Mucosa of descending colon (tissue), 3 donors: ENCODE measurements around the gene FBXO28. TPM values are rescaled to one million over a fixed set of nuclear protein-coding genes. Genes with fewer than 3 reads are reported as not detected.
A peak's percentile ranks its signal among the peaks of the same experiment; 100 is the strongest.

ENCODE experiments used
- ATAC-seq: fragments of 200-7000 bp; cut with Tn5 transposase; one replicate; pipeline ENCODE4 v1.9.1; 2020; ENCODE audit warnings: mild to moderate bottlenecking, moderate library complexity
- DNase-seq, 3 donors: peaks; one replicate each; pipeline ENCODE4 v3.0.0-alpha.2; 2020
- H3K36me3 ChIP-seq: fragments of 200-600 bp; one replicate; pipeline ENCODE4 v1.8.0; 2021; ENCODE audit warnings: low read depth, mild to moderate bottlenecking
- H3K4me1 ChIP-seq: fragments of 200-600 bp; one replicate; pipeline ENCODE4 v1.8.0; 2021; ENCODE audit warnings: low read depth, mild to moderate bottlenecking
- H3K4me3 ChIP-seq: fragments of 200-600 bp; one replicate; pipeline ENCODE4 v1.8.0; 2021; ENCODE audit warnings: mild to moderate bottlenecking
- H3K9me3 ChIP-seq: fragments of 200-600 bp; one replicate; pipeline ENCODE4 v1.8.0; 2021; ENCODE audit warnings: mild to moderate bottlenecking
- CTCF ChIP-seq: fragments of 200-600 bp; IDR thresholded peaks from one replicate; pipeline ENCODE4 v1.8.0; 2022; ENCODE audit warnings: antibody characterized with exemption, mild to moderate bottlenecking
- intact Hi-C, 2 donors: fragments of 100-400 bp; cut with DNase I in 1 of 2; cut with micrococcal nuclease in 1 of 2; formaldehyde crosslinking; loops; one replicate each; pipeline versions ENCODE4 v1.11.0 to v1.11.1; 2022; cut with DNase I, micrococcal nuclease
- total RNA-seq, 3 donors: library from RNA; stranded (reverse); fragmentation: NEBNext Ultra II Directional in 2 of 3; extraction: Animal tissue kit (Norgen Biotek cat#: 25700) in 2 of 3; gene quantifications; one replicate each; pipeline versions ENCODE4 v1.2.1 to v1.2.4, GENCODE V29; 2021 to 2023
- donor health status: DM: no; HTN: no; CAD: no; lungs with moderate emphysema.
- donor health status: DM: no; HTN: no; CAD: no.
- donor health status: DM: no; HTN: yes; CAD: no.

Gene FBXO28
- total RNA-seq, 3 donors from 2014 or later: 31.5 to 35.0 (median 31.6) TPM

- intact Hi-C loops: no loop called here
- ATAC-seq: no peak
- no peak overlapping the region for H3K4me3 ChIP-seq
These were observed 79.5 kb downstream of the FBXO28 start for GRCh38 chr1:224193319-224193966.

GRCh38 chr1:224196813-224197600 lies 83.1 kb downstream of the FBXO28 start:
- Histone ChIP-seq H3K4me3 (no peak overlapping the region), H3K36me3 (no peaks in the 10 kb centered on the region), H3K4me1 (no peaks in the 10 kb centered on the region), H3K9me3 (no peaks in the 10 kb centered on the region)
- no peak for TF ChIP-seq CTCF
- ATAC-seq (no peak), DNase-seq (peak in 1 of 3 donors; percentile 1)
- intact Hi-C loops: no loop called here

More at GRCh38 chr1:224193319-224193966, 79.5 kb downstream of the FBXO28 start:
- DNase-seq: no peak
- H3K36me3 ChIP-seq: no peaks in the 10 kb centered on the region
- TF ChIP-seq CTCF: no peak
- no peaks in the 10 kb centered on the region for H3K4me1 ChIP-seq
- H3K9me3 ChIP-seq: no peaks in the 10 kb centered on the region

- no peaks in the 10 kb centered on the region for H3K4me1 ChIP-seq
- TF ChIP-seq CTCF: no peak
- no peaks in the 10 kb centered on the region for H3K36me3 ChIP-seq
- H3K4me3 ChIP-seq: no peak overlapping the region
- DNase-seq (no peak), ATAC-seq (no peak)
- intact Hi-C loops: no loop called here
- no peaks in the 10 kb centered on the region for H3K9me3 ChIP-seq
These were observed 84.7 kb downstream of the FBXO28 start for GRCh38 chr1:224198572-224198971.

- intact Hi-C loops: no loop called here
- Histone ChIP-seq H3K4me3 (no peak overlapping the region), H3K36me3 (no peaks in the 10 kb centered on the region), H3K4me1 (no peaks in the 10 kb centered on the region), H3K9me3 (no peaks in the 10 kb centered on the region)
- no peak for DNase-seq
- peak; percentile 66 for ATAC-seq
- no peak for TF ChIP-seq CTCF
These were observed 85.8 kb downstream of the FBXO28 start for GRCh38 chr1:224199679-224200078.

GRCh38 chr1:224201383-224201782 lies 87.5 kb downstream of the FBXO28 start:
- Histone ChIP-seq H3K4me1 (peaks cover 5% of the 10 kb centered on the region), H3K36me3 (no peaks in the 10 kb centered on the region), H3K9me3 (no peaks in the 10 kb centered on the region), H3K4me3 (no peak overlapping the region)
- DNase-seq (no peak), ATAC-seq (no peak)
- intact Hi-C loops: no loop called here
- TF ChIP-seq CTCF: no peak
